OCI-LY1 (cell line): ENCODE measurements around the gene SRD5A1.

ENCODE experiments used
- H2AFZ ChIP-seq: fragments of 200-600 bp; sonication (generic), shearing (Covaris generic); 2 replicates; pipeline ENCODE4 v1.6.0; 2014; ENCODE audit warnings: antibody characterized with exemption, mild to moderate bottlenecking, low read length
- H3F3A ChIP-seq: fragments of 200-600 bp; sonication (generic), shearing (Covaris generic); 2 replicates; pipeline ENCODE4 v1.6.0; 2014; ENCODE audit warnings: mild to moderate bottlenecking, antibody characterized with exemption, low read length, moderate library complexity; ENCODE audit not compliant: insufficient read depth
- H3K27ac ChIP-seq: fragments of 200-600 bp; sonication (generic); 2 replicates; pipeline ENCODE4 v1.5.1; 2014; ENCODE audit warnings: low read length, mixed run types, mild to moderate bottlenecking, low read depth; ENCODE audit not compliant: poor library complexity, severe bottlenecking
- H3K27me3 ChIP-seq: fragments of 200-600 bp; sonication (generic); 2 replicates; pipeline ENCODE4 v1.6.0; 2014; ENCODE audit warnings: antibody characterized with exemption, mild to moderate bottlenecking, low read length, moderate library complexity; ENCODE audit not compliant: insufficient read depth
- H3K36me3 ChIP-seq: fragments of 200-600 bp; sonication (generic); 2 replicates; pipeline ENCODE4 v1.6.1; 2014; ENCODE audit warnings: mild to moderate bottlenecking, antibody characterized with exemption, low read length, moderate library complexity, mixed read lengths; ENCODE audit not compliant: insufficient read depth
- H3K4me1 ChIP-seq: fragments of 200-600 bp; sonication (generic); 2 replicates; pipeline ENCODE4 v1.5.1; 2014; ENCODE audit warnings: mild to moderate bottlenecking, low read length, moderate library complexity; ENCODE audit not compliant: insufficient read depth, severe bottlenecking
- H3K4me2 ChIP-seq: fragments of 200-600 bp; sonication (generic), shearing (Covaris generic); 2 replicates; pipeline ENCODE4 v1.6.1; 2014; ENCODE audit warnings: low read length
- H3K4me3 ChIP-seq: fragments of 200-600 bp; sonication (generic); 2 replicates; pipeline ENCODE4 v1.5.1; 2014; ENCODE audit warnings: low read length, low read depth, mild to moderate bottlenecking, mixed read lengths; ENCODE audit not compliant: poor library complexity, severe bottlenecking
- H3K79me2 ChIP-seq: fragments of 200-600 bp; shearing (Covaris generic); 2 replicates; pipeline ENCODE4 v1.6.1; 2016; ENCODE audit warnings: mixed run types, low read length, mixed read lengths; ENCODE audit not compliant: insufficient read depth
- H3K9ac ChIP-seq: fragments of 200-600 bp; sonication (generic), shearing (Covaris generic); 2 replicates; pipeline ENCODE4 v1.6.1; 2014; ENCODE audit warnings: mild to moderate bottlenecking, low read length, mixed read lengths
- H3K9me2 ChIP-seq: fragments of 200-600 bp; sonication (generic), shearing (Covaris generic); 2 replicates; pipeline ENCODE4 v1.6.1; 2014; ENCODE audit warnings: low read depth, mild to moderate bottlenecking, low read length, mixed read lengths
- H3K9me3 ChIP-seq: fragments of 200-600 bp; shearing (Covaris generic); 2 replicates; pipeline ENCODE4 v1.6.1; 2014; ENCODE audit warnings: low read length, mixed read lengths
- H4K20me1 ChIP-seq: fragments of 200-600 bp; sonication (generic), shearing (Covaris generic); 2 replicates; pipeline ENCODE4 v1.6.0; 2016; ENCODE audit warnings: mild to moderate bottlenecking, low read length; ENCODE audit not compliant: insufficient read depth
- EZH2 ChIP-seq: fragments of 200-600 bp; sonication (generic), shearing (Covaris generic); IDR thresholded peaks from 2 replicates; pipeline ENCODE4 v1.8.0; 2017; ENCODE audit warnings: borderline replicate concordance, mixed run types, mild to moderate bottlenecking, antibody characterized with exemption, low read length, moderate library complexity, mixed read lengths
- TF ChIP-seq, protein P1 (sequence below): fragments of 200-600 bp; sonication (generic), shearing (Covaris generic); IDR thresholded peaks from 2 replicates; pipeline ENCODE4 v1.5.1; 2017; ENCODE audit warnings: mild to moderate bottlenecking, antibody characterized with exemption, low read length, moderate library complexity, mixed read lengths

Gene SRD5A1

DNA sequence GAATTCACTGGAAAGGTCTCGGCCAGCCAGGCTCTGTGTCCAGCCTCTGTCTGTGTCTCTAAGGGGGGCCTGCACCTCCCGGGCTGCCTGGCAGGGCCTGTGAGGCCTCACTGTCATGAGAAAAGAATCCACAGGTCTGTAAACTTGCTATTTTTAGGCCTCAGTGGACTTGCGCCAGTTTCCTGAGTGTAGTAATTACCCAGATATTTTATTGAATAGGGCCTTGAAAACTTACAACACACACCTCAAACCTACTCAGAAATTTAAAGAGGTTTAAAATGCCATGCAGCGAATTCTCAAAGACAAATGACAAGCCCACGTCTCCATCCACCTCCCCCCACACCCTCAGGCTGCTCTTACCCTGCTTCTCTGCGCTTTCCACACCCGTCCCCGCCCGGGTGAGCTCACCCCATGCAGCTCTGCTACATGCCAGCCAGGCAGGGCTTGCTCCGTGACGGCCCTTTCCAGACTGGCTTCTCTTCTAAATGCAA, 71.2 kb downstream of the SRD5A1 start:
- no peaks in the 10 kb centered on the region for H3K79me2 ChIP-seq
- H3K4me1 ChIP-seq: peaks cover 16% of the 10 kb centered on the region
- 0 out of 2 replicates have a peak, but pooled peaks cover 5% of the 10 kb centered on the region for H3K27me3 ChIP-seq
- H3K4me2 ChIP-seq: no peak overlapping the region
- H3K36me3 ChIP-seq: no peaks in the 10 kb centered on the region
- no peak overlapping the region for H3K9ac ChIP-seq
- no peaks in the 10 kb centered on the region for H3K9me3 ChIP-seq
- TF ChIP-seq EZH2: no peak
- TF ChIP-seq, protein P1, sequence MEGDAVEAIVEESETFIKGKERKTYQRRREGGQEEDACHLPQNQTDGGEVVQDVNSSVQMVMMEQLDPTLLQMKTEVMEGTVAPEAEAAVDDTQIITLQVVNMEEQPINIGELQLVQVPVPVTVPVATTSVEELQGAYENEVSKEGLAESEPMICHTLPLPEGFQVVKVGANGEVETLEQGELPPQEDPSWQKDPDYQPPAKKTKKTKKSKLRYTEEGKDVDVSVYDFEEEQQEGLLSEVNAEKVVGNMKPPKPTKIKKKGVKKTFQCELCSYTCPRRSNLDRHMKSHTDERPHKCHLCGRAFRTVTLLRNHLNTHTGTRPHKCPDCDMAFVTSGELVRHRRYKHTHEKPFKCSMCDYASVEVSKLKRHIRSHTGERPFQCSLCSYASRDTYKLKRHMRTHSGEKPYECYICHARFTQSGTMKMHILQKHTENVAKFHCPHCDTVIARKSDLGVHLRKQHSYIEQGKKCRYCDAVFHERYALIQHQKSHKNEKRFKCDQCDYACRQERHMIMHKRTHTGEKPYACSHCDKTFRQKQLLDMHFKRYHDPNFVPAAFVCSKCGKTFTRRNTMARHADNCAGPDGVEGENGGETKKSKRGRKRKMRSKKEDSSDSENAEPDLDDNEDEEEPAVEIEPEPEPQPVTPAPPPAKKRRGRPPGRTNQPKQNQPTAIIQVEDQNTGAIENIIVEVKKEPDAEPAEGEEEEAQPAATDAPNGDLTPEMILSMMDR: no peak
- no peak overlapping the region for H3K4me3 ChIP-seq
- no peaks in the 10 kb centered on the region for H3F3A ChIP-seq
- H3K9me2 ChIP-seq: no peaks in the 10 kb centered on the region
- no peak overlapping the region for H2AFZ ChIP-seq
- no peak overlapping the region for H3K27ac ChIP-seq
- H4K20me1 ChIP-seq: no peaks in the 10 kb centered on the region

DNA sequence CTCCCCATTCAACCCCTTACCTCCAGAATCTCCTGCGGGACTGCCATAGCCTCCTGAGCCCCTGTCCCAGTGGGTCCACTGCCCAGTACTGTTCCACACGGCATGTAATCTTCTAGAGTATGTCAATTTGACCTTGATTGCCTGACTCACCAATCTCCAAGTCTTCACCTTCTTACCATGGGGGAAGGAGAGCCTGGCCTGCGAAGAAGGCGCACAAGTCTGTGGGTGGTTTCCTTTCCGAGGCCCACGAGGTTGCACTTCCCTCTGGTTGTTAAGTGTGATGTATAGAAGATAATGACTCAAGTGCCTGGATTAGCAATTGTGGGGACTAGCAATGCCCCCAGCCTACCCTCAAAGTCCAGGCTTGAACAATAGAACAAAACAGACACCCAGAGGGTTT, 71.8 kb downstream of the SRD5A1 start:
- Histone ChIP-seq H4K20me1 (no peaks in the 10 kb centered on the region), H3K27me3 (0 out of 2 replicates have a peak, but pooled peaks cover 5% of the 10 kb centered on the region), H3K4me2 (no peak overlapping the region), H3K36me3 (no peaks in the 10 kb centered on the region), H3K9me3 (no peaks in the 10 kb centered on the region), H2AFZ (no peak overlapping the region), H3K27ac (no peak overlapping the region), H3K9me2 (no peaks in the 10 kb centered on the region), H3K4me3 (no peak overlapping the region), H3K4me1 (peaks cover 16% of the 10 kb centered on the region), H3F3A (no peaks in the 10 kb centered on the region), H3K9ac (no peak overlapping the region), H3K79me2 (no peaks in the 10 kb centered on the region)
- no peak for TF ChIP-seq EZH2
- TF ChIP-seq, protein P1: no peak

DNA sequence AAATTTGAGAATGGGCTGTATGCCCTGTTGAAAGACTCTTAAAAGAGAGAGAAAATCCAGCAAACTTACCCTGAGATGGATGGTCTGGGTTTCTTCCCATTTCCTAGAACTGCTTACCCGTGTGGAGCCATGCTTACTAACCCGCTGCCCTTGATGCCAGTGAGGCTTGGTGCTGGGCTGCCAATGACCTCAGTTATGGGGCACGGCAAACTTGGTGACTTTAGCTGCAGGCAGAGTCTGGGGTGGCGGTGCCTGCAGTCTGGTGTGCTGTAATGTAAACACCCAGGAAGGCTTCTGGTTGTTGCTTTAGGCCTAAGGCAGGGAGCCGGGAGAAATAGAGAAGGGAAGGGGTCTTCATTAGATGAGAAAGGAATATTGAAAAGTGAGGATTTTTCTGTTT, 72.7 kb downstream of the SRD5A1 start:
- Histone ChIP-seq H4K20me1 (no peaks in the 10 kb centered on the region), H2AFZ (no peak overlapping the region)

More for the DNA sequence above, 72.7 kb downstream of the SRD5A1 start:
- peaks cover 16% of the 10 kb centered on the region for H3K4me1 ChIP-seq
- no peak overlapping the region for H3K4me3 ChIP-seq
- H3K27ac ChIP-seq: no peak overlapping the region
- no peaks in the 10 kb centered on the region for H3K9me3 ChIP-seq
- H3K79me2 ChIP-seq: no peaks in the 10 kb centered on the region
- H3K9ac ChIP-seq: no peak overlapping the region
- TF ChIP-seq, protein P1: no peak
- no peak for TF ChIP-seq EZH2
- no peaks in the 10 kb centered on the region for H3K36me3 ChIP-seq
- H3K4me2 ChIP-seq: no peak overlapping the region
- H3K27me3 ChIP-seq: 0 out of 2 replicates have a peak, but pooled peaks cover 5% of the 10 kb centered on the region
- no peaks in the 10 kb centered on the region for H3K9me2 ChIP-seq
- H3F3A ChIP-seq: no peaks in the 10 kb centered on the region
